Measurements from ENCODE around the gene BAAT.

BAAT gene

DNA sequence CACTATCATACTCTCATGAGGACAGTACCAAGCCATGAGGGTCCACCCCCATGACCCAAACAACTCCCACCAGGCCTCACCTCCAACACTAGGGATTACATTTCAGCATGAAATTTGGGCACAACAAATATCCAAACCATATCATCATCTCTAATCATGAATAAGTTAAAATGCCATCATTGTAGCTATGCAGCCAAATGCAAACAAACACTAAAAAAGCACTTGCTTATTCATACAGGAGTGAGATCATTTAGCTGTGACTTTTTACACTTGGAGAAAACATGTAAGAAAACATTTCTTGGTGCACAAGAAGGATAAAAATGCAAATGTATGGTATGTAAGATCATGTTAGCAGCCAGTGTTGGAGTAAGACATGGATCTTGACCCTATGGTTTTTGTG is 24.2 kb downstream of the BAAT start:
- no peak for ATAC-seq (replicated peaks)
- Mint-ChIP-seq H3K36me3 (no peaks in the 10 kb centered on the region), H3K27ac (no peak overlapping the region), H3K4me3 (no peak overlapping the region), H3K27me3 (peaks cover 13 to 14% of the 10 kb centered on the region in 2 donors), H3K4me1 (no peaks in the 10 kb centered on the region), H3K9me3 (peaks cover 0 to 2% of the 10 kb centered on the region in 2 donors)
- DNase-seq, result no peak

DNA sequence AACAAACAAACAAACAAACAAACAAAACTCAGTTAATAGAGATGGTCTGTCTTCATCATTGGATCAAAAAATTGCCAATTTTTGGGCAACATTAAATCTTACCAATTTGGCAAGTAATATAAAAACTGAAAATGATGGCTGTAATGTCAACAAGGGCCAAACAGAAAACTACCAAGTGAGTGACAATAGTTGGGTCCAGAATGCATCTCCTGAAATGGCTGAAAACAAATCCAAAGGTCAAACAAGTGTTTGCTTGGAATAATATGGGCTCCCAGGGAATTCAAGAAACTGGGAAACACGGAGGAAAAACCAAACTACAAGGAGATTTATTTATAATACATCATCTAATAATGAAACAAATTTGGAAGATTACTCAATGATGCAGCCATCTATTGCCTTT is 25.1 kb downstream of the BAAT start:
- no peaks in the 10 kb centered on the region for H3K36me3 Mint-ChIP-seq
- DNase-seq, result no peak
- peaks cover 13 to 14% of the 10 kb centered on the region in 2 donors for H3K27me3 Mint-ChIP-seq
- H3K27ac Mint-ChIP-seq, result no peak overlapping the region
- no peaks in the 10 kb centered on the region for H3K4me1 Mint-ChIP-seq
- ATAC-seq (replicated peaks), result no peak
- H3K9me3 Mint-ChIP-seq, result peaks cover 0 to 2% of the 10 kb centered on the region in 2 donors
- no peak overlapping the region for H3K4me3 Mint-ChIP-seq

DNA sequence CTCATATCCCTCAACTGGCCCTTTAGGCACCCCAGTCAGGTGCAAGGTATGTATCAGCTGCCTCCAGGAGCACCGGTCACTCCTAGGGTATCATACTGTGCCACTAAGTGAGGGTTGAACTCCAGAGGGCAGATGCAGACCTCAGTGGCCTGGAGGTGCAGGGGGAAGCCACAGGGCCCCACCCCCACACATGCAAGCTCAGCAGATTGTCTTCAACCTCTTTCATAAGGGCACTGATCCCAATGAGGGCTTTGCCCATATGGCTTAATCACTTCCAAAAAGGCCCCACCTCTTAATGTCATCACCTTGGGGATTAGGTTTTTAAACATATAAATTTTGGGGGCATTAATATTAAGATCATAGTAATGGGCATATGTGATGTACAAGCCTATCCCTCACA is 28.2 kb downstream of the BAAT start:
- Mint-ChIP-seq H3K27me3 (peaks cover 6 to 9% of the 10 kb centered on the region in 2 donors), H3K9me3 (peaks cover 0 to 2% of the 10 kb centered on the region in 2 donors), H3K4me1 (no peaks in the 10 kb centered on the region), H3K27ac (no peak overlapping the region), H3K4me3 (no peak overlapping the region), H3K36me3 (no peaks in the 10 kb centered on the region)
- ATAC-seq (replicated peaks), result no peak
- DNase-seq, result no peak

DNA sequence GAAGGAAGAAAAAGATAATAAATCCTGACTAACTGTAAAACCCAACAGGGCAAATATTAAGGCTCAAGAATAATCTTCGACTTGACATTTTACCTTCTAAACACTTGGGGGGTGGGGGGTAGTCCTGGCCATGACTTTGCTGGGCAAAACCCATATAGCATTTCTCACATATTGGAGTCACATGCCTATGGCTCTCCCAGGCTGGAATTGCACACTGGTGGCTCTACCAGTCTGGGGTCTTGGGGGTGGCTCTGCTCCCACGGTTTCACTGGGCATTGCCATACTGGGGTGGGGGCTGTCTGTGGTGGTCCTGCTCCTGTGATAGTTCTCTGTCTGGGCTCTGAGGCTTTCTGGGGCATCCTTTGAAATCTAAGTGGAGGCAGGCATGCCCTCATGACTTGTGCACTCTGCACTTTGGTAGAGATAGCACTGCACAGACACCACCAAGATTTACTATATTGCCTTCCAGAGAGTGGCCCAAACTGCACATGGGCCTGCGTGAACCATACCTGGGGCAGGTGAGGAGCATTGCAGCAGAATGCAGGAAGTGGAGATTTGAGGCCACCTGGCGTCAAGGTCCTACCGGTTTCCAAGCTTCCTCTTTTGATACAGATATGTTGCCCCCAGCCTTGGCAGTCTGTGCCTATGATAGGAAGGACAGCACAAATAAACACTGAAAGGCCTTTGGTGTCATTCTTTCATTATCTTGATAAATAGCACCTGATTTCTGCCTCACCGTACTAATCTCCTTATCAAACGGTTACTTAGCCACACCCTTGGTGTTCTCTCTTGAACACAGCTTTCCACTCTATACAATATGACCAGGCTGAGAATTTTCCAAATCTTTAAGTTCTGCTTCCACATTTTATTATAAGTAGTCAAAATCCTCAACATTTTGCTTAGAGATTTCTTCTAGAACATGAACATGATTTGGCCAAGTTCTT is 29.8 kb downstream of the BAAT start:
- ATAC-seq (replicated peaks) (no peak), DNase-seq (no peak)
- Mint-ChIP-seq H3K27ac (no peak overlapping the region), H3K36me3 (no peaks in the 10 kb centered on the region), H3K4me3 (no peak overlapping the region), H3K9me3 (peaks cover 0 to 2% of the 10 kb centered on the region in 2 donors), H3K27me3 (peaks cover 0 to 6% of the 10 kb centered on the region in 2 donors), H3K4me1 (no peaks in the 10 kb centered on the region)

DNA sequence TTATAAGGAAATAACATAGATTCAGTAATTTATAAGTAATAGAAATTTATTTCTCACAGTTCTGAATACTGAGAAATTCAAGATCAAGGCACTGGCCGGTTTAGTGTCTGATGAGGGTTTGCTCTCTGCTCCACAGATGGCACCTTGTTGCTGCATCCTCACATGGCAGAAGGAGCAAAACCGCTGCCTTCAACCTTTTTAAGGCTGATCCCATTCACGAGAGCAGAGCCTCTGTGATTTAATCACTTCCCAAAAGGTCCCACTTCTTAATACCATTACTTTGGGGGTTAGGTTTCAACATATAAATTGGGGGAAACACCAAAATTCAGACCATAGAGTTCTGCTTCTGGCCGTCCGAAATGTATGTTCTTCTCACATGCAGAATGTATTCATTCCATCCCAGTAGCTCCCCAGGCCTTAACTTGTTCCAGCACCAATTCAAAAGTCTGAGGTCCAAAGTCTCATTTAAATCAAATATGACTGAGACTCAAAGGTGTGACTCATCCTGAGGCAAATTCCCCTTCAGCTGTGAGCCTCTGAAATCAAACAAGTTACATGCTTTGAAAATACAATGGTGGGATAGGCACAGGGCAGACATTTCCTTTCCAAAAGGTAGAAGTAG is 30.6 kb downstream of the BAAT start:
- no peaks in the 10 kb centered on the region for H3K36me3 Mint-ChIP-seq
- H3K9me3 Mint-ChIP-seq, result peaks cover 0 to 2% of the 10 kb centered on the region in 2 donors
- H3K4me3 Mint-ChIP-seq, result no peak overlapping the region
- ATAC-seq (replicated peaks), result no peak
- no peak for DNase-seq
- H3K4me1 Mint-ChIP-seq, result no peaks in the 10 kb centered on the region
- H3K27me3 Mint-ChIP-seq, result peaks cover 0 to 7% of the 10 kb centered on the region in 2 donors
- H3K27ac Mint-ChIP-seq, result no peak overlapping the region

DNA sequence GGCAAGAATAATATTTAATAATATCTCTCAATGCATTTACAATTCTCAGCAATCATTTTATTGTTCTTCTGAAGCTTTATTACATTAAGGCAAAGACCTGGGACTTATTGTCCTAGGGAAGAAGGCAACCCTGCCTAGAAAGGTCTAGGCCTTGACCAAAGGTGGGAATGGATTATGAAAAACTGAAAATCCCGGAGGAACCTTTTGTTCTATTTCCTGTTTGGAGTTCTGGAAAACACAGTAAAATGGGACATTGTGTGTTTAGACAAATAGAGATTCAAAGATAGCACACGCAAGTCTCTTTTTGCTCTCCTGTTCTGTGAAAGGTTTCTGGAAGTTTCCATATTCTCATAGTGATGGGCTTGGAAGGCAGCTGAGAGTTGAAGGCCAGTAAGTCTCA is 31.1 kb downstream of the BAAT start:
- DNase-seq (no peak), ATAC-seq (replicated peaks) (no peak)
- H3K4me3 Mint-ChIP-seq, result no peak overlapping the region
- H3K27ac Mint-ChIP-seq, result no peak overlapping the region
- no peaks in the 10 kb centered on the region for H3K4me1 Mint-ChIP-seq
- peaks cover 0 to 13% of the 10 kb centered on the region in 2 donors for H3K27me3 Mint-ChIP-seq
- no peaks in the 10 kb centered on the region for H3K36me3 Mint-ChIP-seq
- peaks cover 2 to 5% of the 10 kb centered on the region in 2 donors for H3K9me3 Mint-ChIP-seq

DNA sequence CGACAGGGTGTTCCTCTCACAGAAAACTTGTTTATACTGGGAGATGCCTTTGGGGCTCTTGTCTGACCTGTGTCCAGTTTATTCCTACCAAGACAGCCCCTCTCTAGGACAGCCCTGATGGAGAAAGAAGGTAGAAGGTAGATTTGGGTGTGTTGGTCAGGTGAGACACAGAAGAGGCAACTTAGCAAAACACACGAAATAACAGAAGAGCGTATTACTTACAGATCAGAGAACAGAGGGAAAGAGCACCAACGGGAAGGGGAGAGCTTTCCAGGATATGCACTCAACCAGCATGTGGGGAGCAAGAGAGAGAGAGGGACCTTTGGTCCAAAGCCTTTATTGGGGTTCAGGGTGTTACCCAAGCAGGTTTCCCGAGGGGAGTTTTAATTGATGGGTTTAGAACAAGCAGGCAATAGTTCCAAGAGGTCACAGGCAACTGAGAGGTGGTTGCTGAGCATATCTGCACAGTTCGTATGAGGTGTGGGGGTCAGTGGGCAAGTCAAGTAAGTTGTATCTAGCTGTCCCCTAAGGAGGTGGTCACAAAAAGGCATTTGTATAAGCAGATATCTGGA is 31.8 kb downstream of the BAAT start:
- peaks cover 2 to 5% of the 10 kb centered on the region in 2 donors for H3K9me3 Mint-ChIP-seq
- H3K4me3 Mint-ChIP-seq, result no peak overlapping the region
- peaks cover 0 to 13% of the 10 kb centered on the region in 2 donors for H3K27me3 Mint-ChIP-seq
- H3K36me3 Mint-ChIP-seq, result no peaks in the 10 kb centered on the region
- H3K27ac Mint-ChIP-seq, result no peak overlapping the region
- ATAC-seq (replicated peaks), result no peak
- DNase-seq, result no peak
- no peaks in the 10 kb centered on the region for H3K4me1 Mint-ChIP-seq

DNA sequence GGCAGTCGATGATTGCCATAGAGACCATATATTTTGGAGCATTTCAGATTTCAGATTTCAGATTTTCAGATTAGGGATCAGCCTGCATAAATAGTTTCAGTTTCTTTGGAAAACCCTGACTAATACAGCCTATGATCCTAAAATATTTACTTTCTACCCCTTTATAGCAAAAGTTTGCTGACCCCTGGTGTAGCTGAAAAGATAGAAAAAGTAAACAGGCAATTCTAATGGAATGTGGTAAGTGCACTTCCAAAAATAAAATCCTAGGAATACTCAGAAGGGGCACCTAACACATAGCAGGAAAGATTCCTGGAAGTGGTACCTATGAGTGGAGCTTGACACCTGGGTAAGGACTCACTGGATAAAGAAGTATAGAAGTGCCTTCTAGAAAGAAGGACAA is 34.5 kb downstream of the BAAT start:
- Mint-ChIP-seq H3K36me3 (no peaks in the 10 kb centered on the region), H3K27ac (no peak overlapping the region), H3K4me1 (no peaks in the 10 kb centered on the region), H3K27me3 (peaks cover 7 to 14% of the 10 kb centered on the region in 2 donors), H3K4me3 (no peak overlapping the region), H3K9me3 (peaks cover 0 to 5% of the 10 kb centered on the region in 2 donors)
- ATAC-seq (replicated peaks) (no peak), DNase-seq (no peak)

DNA sequence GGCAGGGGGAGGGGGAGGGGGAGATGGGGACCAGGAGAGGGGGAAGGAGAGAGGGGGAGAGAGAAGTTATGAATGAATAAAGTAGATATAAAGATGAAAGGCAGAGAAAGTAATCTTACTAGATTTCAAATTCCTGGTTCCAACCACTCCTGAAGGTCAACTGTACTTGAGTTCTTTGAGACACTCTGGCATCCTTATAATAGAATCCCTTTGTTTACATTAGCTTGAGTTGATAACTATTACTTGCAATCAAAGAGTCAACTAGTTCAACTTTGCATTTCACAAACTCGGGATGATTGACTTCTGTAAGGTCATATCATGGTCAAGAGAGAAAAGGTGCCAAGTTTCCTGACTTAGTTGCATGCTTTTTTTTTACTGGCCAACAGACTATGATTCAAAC is 42.2 kb downstream of the BAAT start:
- Mint-ChIP-seq H3K36me3 (no peaks in the 10 kb centered on the region), H3K4me1 (no peaks in the 10 kb centered on the region), H3K4me3 (no peak overlapping the region), H3K9me3 (no peaks in the 10 kb centered on the region), H3K27me3 (peaks cover 13 to 16% of the 10 kb centered on the region in 2 donors), H3K27ac (no peak overlapping the region)
- ATAC-seq (replicated peaks), result no peak
- no peak for DNase-seq

DNA sequence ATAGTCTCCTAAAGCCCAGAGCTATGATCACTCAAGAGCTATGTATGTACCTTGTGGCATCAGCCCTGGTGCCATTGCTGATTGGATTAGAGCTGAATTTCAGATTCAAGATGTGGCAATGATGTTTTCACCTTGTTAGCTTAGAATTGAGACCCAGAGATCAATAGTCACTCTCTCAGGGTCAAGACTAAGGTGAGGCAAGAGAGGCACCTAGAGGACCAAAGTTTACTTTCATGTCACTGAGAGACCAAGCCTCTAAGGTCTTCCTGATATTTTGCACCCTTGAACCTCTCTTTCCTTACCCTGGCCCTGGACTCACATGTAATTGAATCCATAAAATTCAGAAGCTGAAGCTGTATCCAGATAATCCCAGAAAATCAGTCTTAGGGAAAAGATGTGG is 42.8 kb downstream of the BAAT start:
- Mint-ChIP-seq H3K36me3 (no peaks in the 10 kb centered on the region), H3K27ac (no peak overlapping the region), H3K27me3 (peaks cover 13 to 16% of the 10 kb centered on the region in 2 donors), H3K9me3 (no peaks in the 10 kb centered on the region), H3K4me3 (no peak overlapping the region), H3K4me1 (no peaks in the 10 kb centered on the region)
- DNase-seq (no peak), ATAC-seq (replicated peaks) (no peak)

DNA sequence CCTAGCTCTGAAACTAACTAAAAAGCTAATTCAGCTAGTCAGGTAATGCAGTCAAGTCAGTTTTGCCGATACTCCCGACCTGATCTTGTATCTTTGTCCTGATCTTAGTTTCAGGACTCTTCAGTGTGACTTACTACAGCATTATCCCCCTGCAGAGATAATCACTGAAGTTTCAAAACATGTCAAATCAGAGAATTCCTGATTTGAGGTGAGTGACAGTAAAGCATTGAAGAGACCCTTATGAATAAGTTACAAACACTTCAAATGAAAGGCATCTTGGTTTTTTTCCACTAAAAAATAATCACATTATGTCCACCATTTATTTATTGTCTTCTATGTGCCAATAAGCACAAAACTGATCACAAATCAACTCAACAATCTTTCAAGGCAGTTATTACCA is 47.6 kb downstream of the BAAT start:
- ATAC-seq (replicated peaks) (no peak), DNase-seq (no peak)
- H3K27ac Mint-ChIP-seq, result no peak overlapping the region
- no peaks in the 10 kb centered on the region for H3K4me1 Mint-ChIP-seq
- H3K36me3 Mint-ChIP-seq, result no peaks in the 10 kb centered on the region
- H3K27me3 Mint-ChIP-seq, result peaks cover 12 to 15% of the 10 kb centered on the region in 2 donors
- H3K4me3 Mint-ChIP-seq, result no peak overlapping the region
- H3K9me3 Mint-ChIP-seq, result no peaks in the 10 kb centered on the region

DNA sequence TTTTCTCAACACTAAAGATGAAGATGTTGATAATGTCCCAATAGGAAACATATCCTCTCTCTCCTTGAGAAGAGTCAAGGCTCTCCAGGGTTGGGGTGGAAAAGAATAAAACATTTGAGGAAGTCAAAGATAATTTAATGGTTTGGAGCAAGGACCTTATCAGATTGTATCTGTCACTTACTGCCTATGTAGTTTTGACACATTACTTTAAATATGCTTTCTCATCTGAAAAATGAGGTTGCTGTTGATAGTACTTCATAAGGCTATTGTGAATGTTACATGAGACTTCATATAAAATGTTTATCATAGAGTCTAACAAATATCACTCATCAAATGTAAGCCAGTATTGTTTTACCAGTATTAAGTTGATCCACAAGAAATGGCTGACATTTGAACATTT is 48.7 kb downstream of the BAAT start:
- Mint-ChIP-seq H3K4me3 (no peak overlapping the region), H3K27me3 (peaks cover 3 to 10% of the 10 kb centered on the region in 2 donors), H3K36me3 (no peaks in the 10 kb centered on the region), H3K27ac (no peak overlapping the region), H3K9me3 (no peaks in the 10 kb centered on the region), H3K4me1 (no peaks in the 10 kb centered on the region)
- no peak for DNase-seq
- no peak for ATAC-seq (replicated peaks)

DNA sequence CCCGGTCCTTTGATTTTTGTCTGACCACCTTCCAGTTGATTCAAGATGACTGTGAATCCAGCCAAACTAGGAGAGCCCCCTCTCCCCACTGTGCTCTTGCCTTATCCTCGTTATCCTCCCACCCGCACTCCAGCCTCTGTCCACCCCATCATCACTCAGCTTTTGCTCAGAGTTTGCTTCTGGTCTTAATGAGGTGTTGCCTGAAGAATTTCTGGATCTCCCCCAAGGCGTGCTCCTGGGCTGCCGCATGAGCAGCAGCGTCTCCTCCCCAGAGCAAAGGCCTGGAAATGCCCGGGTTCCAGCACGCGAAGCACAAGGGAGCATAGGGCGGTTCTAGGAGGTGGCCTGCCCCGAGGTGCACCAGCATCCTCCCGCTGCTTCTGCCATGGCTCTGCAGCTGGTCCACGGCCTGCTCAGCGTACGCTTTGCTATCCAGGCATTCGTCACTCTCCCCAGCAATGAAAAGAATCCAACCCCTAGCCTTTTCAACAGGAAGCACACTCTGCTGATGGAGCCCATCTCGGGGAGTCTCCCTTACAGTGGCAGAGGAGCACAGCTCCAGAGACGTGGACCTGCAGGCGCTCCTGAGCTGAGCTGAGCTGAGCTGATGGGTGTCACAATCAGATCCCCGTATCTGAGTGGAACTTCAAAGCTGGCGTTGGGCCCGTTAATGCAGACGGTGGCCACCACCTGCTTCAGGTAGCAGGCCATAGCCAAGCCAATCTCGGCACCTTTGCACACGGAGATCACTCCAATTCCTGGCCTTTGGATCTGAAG is 50.7 kb downstream of the BAAT start:
- Mint-ChIP-seq H3K36me3 (no peaks in the 10 kb centered on the region), H3K9me3 (no peaks in the 10 kb centered on the region), H3K27me3 (peaks cover 3 to 19% of the 10 kb centered on the region in 2 donors), H3K4me1 (no peaks in the 10 kb centered on the region), H3K4me3 (no peak overlapping the region), H3K27ac (no peak overlapping the region)
- DNase-seq, result no peak
- ATAC-seq (replicated peaks), result no peak

DNA sequence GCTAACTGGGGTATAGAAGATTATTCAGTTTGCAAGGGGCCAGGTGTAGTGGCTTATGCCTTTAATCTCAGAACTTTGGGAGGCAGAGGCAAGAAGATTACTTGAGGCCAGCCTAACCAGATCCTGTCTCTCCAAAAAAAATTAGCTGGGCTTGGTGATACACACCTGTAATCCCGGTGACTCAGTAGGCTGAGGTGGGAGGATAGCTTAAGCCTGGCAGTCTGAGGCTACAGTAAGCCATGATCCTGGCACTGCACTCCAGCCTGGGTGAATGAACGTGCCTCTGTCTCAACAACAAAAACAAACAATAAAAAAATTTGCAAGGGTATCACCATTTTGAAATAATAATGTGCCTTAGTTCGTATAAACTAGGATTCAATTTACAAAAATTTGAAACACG is 51.3 kb downstream of the BAAT start:
- Mint-ChIP-seq H3K36me3 (no peaks in the 10 kb centered on the region), H3K27me3 (peaks cover 3 to 19% of the 10 kb centered on the region in 2 donors), H3K4me1 (no peaks in the 10 kb centered on the region), H3K9me3 (no peaks in the 10 kb centered on the region), H3K4me3 (no peak overlapping the region), H3K27ac (no peak overlapping the region)
- ATAC-seq (replicated peaks) (no peak), DNase-seq (no peak)

Measured in stimulated activated naive B cell treated with anti-CD40 and anti-IgM and Interleukin-4, amounts not matched to agents 10 μg/mL and 1 μg/mL and 100 μg/mL, for 72 hours (primary cell).